Tibial nerve (tissue), 3 donors: ENCODE measurements around the gene MAGED1.

Source experiments
- CTCF ChIP-seq, 5 experiments: fragments of 200-600 bp in 3 of 5; fragments of 450-650 bp in 2 of 5; sonication (generic) in 3 of 5; IDR thresholded peaks; one replicate each; pipeline ENCODE4 v1.5.1; 2016 to 2019; ENCODE audit warnings: antibody characterized with exemption in 5 of 5, mild to moderate bottlenecking in 3 of 5, moderate library complexity in 2 of 5
- POLR2A ChIP-seq, 2 donors: fragments of 450-650 bp; IDR thresholded peaks; one replicate each; pipeline ENCODE4 v1.6.1; 2017; ENCODE audit warnings: antibody characterized with exemption in 2 of 2, mild to moderate bottlenecking in 2 of 2, moderate library complexity in 2 of 2

GRCh38 chrX:51899741-51900140 is 6.3 kb downstream of the MAGED1 start:
- no peak for TF ChIP-seq CTCF (IDR thresholded peaks at IDR 0.05)
- TF ChIP-seq POLR2A (IDR thresholded peaks at IDR 0.05), result no peak
